Astrocyte (in vitro differentiated cells and primary cell): ENCODE measurements around the gene HTR7. TPM values are rescaled to one million over a fixed set of nuclear protein-coding genes. Genes with fewer than 3 reads are reported as not detected.

Experiments
- DNase-seq: peaks from one replicate; pipeline ENCODE4 v3.0.0-alpha.2; 2010; ENCODE audit warnings: low read depth
- FAIRE-seq: peaks from 2 replicates; lab custom pipeline; 2011; peaks lifted over from hg19 to GRCh38; lab: Jason Lieb, UNC
- H2AFZ ChIP-seq: 2 replicates; pipeline ENCODE4 v1.6.0; 2012; ENCODE audit warnings: low read depth, low read length, inconsistent platforms
- H3K27ac ChIP-seq: 2 replicates; pipeline ENCODE4 v1.5.1; 2011; ENCODE audit warnings: low read depth, low read length, inconsistent platforms
- H3K27me3 ChIP-seq: 2 replicates; pipeline ENCODE4 v1.6.0; 2011; ENCODE audit warnings: low read length, inconsistent platforms; ENCODE audit not compliant: insufficient read depth
- H3K36me3 ChIP-seq: 2 replicates; pipeline ENCODE4 v1.5.1; 2011; ENCODE audit warnings: low read length, inconsistent platforms; ENCODE audit not compliant: insufficient read depth
- H3K4me1 ChIP-seq: 2 replicates; pipeline ENCODE4 v1.5.1; 2011; ENCODE audit warnings: low read length, inconsistent platforms; ENCODE audit not compliant: insufficient read depth
- H3K4me2 ChIP-seq: 2 replicates; pipeline ENCODE4 v1.6.0; 2012; ENCODE audit warnings: low read length, inconsistent platforms
- H3K4me3 ChIP-seq: 2 replicates; pipeline ENCODE4 v1.5.1; 2011; ENCODE audit warnings: low read depth, mild to moderate bottlenecking, low read length, inconsistent platforms; ENCODE audit not compliant: insufficient read depth
- H3K79me2 ChIP-seq: 2 replicates; pipeline ENCODE4 v1.6.0; 2012; ENCODE audit warnings: mild to moderate bottlenecking, low read length, inconsistent platforms; ENCODE audit not compliant: insufficient read depth
- H3K9ac ChIP-seq: 2 replicates; pipeline ENCODE4 v1.6.0; 2012; ENCODE audit warnings: mild to moderate bottlenecking, low read length, inconsistent platforms
- H3K9me3 ChIP-seq: 2 replicates; pipeline ENCODE4 v1.5.1; 2012; ENCODE audit warnings: low read depth, mild to moderate bottlenecking, low read length, inconsistent platforms; ENCODE audit not compliant: insufficient read depth
- H4K20me1 ChIP-seq: 2 replicates; pipeline ENCODE4 v1.6.0; 2012; ENCODE audit warnings: low read length, inconsistent platforms; ENCODE audit not compliant: insufficient read depth
- H3K27ac Mint-ChIP-seq: one replicate; pipeline ENCODE4 v1.8.0; 2021; ENCODE audit warnings: mild to moderate bottlenecking, mixed read lengths; ENCODE audit not compliant: unreplicated experiment
- H3K27me3 Mint-ChIP-seq: one replicate; pipeline ENCODE4 v1.8.0; 2021; ENCODE audit warnings: low read depth, mixed read lengths; ENCODE audit not compliant: unreplicated experiment
- H3K36me3 Mint-ChIP-seq: one replicate; pipeline ENCODE4 v1.8.0; 2021; ENCODE audit warnings: low read depth, mixed read lengths; ENCODE audit not compliant: unreplicated experiment
- H3K4me1 Mint-ChIP-seq: one replicate; pipeline ENCODE4 v1.8.0; 2021; ENCODE audit warnings: low read depth, mixed read lengths; ENCODE audit not compliant: unreplicated experiment
- H3K4me3 Mint-ChIP-seq: one replicate; pipeline ENCODE4 v1.8.0; 2021; ENCODE audit warnings: mild to moderate bottlenecking, moderate library complexity, mixed read lengths; ENCODE audit not compliant: unreplicated experiment
- H3K9me3 Mint-ChIP-seq: one replicate; pipeline ENCODE4 v1.8.0; 2021; ENCODE audit warnings: mild to moderate bottlenecking, mixed read lengths; ENCODE audit not compliant: unreplicated experiment
- CTCF ChIP-seq: IDR thresholded peaks from 2 replicates; pipeline ENCODE4 v1.5.1; 2011; ENCODE audit warnings: low read depth, mild to moderate bottlenecking, inconsistent platforms, low read length, moderate library complexity; ENCODE audit not compliant: insufficient read depth
- EZH2 ChIP-seq: IDR thresholded peaks from 2 replicates; pipeline ENCODE4 v1.6.1; 2012; ENCODE audit warnings: mild to moderate bottlenecking, low read length, inconsistent platforms; ENCODE audit not compliant: insufficient read depth
- total RNA-seq: library from RNA; stranded (reverse); gene quantifications from 2 replicates; pipeline ENCODE4 v1.2.1, GENCODE V29; 2021

The HTR7 gene
- total RNA-seq, 1 donor from 2014 or later: 0.89 TPM

GRCh38 chr10:90790422-90790821, 67.4 kb downstream of the HTR7 start:
- Histone ChIP-seq H3K4me3 (no peak overlapping the region), H3K4me1 (no peaks in the 10 kb centered on the region), H3K9me3 (no peaks in the 10 kb centered on the region), H3K79me2 (no peaks in the 10 kb centered on the region), H3K9ac (no peak overlapping the region), H3K4me2 (no peak overlapping the region), H4K20me1 (peaks cover 4% of the 10 kb centered on the region), H3K36me3 (no peaks in the 10 kb centered on the region), H3K27me3 (no peaks in the 10 kb centered on the region), H2AFZ (no peak overlapping the region), H3K27ac (no peak overlapping the region)
- Mint-ChIP-seq H3K4me1 (no peaks in the 10 kb centered on the region), H3K27ac (no peak overlapping the region), H3K4me3 (no peak overlapping the region), H3K9me3 (no peaks in the 10 kb centered on the region), H3K27me3 (no peaks in the 10 kb centered on the region), H3K36me3 (no peaks in the 10 kb centered on the region)
- TF ChIP-seq CTCF (no peak), EZH2 (no peak)
- no peak for FAIRE-seq
- no peak for DNase-seq

- Histone ChIP-seq H3K27me3 (no peaks in the 10 kb centered on the region), H3K9ac (no peak overlapping the region), H3K9me3 (no peaks in the 10 kb centered on the region), H3K79me2 (no peaks in the 10 kb centered on the region), H4K20me1 (peaks cover 4% of the 10 kb centered on the region), H3K4me1 (no peaks in the 10 kb centered on the region), H3K27ac (no peak overlapping the region), H3K4me3 (no peak overlapping the region), H2AFZ (no peak overlapping the region), H3K36me3 (no peaks in the 10 kb centered on the region), H3K4me2 (no peak overlapping the region)
- FAIRE-seq (no peak), DNase-seq (no peak)
- TF ChIP-seq EZH2: no peak
- no peak for TF ChIP-seq CTCF
- Mint-ChIP-seq H3K27me3 (no peaks in the 10 kb centered on the region), H3K4me3 (no peak overlapping the region), H3K27ac (no peak overlapping the region), H3K36me3 (no peaks in the 10 kb centered on the region), H3K9me3 (no peaks in the 10 kb centered on the region), H3K4me1 (no peaks in the 10 kb centered on the region)
Measured at GRCh38 chr10:90788968-90789367, 68.9 kb downstream of the HTR7 start.

GRCh38 chr10:90788199-90788491, 69.7 kb downstream of the HTR7 start:
- TF ChIP-seq EZH2 (no peak), CTCF (no peak)
- Mint-ChIP-seq H3K4me1 (no peaks in the 10 kb centered on the region), H3K36me3 (no peaks in the 10 kb centered on the region), H3K27me3 (no peaks in the 10 kb centered on the region), H3K9me3 (no peaks in the 10 kb centered on the region), H3K27ac (no peak overlapping the region), H3K4me3 (no peak overlapping the region)
- Histone ChIP-seq H3K36me3 (no peaks in the 10 kb centered on the region), H3K27ac (no peak overlapping the region), H3K4me3 (no peak overlapping the region), H2AFZ (no peak overlapping the region), H3K4me2 (no peak overlapping the region), H3K79me2 (no peaks in the 10 kb centered on the region), H3K27me3 (no peaks in the 10 kb centered on the region), H3K4me1 (no peaks in the 10 kb centered on the region), H3K9me3 (no peaks in the 10 kb centered on the region), H4K20me1 (peaks cover 4% of the 10 kb centered on the region), H3K9ac (no peak overlapping the region)
- FAIRE-seq (no peak), DNase-seq (no peak)
